DMS79 (cell line): ENCODE results near the gene ARHGDIA.

ENCODE experiments used
- DNase-seq: peaks from one replicate; lab custom pipeline; 2025; lab: John Stamatoyannopoulos, UW

Gene ARHGDIA

DNA sequence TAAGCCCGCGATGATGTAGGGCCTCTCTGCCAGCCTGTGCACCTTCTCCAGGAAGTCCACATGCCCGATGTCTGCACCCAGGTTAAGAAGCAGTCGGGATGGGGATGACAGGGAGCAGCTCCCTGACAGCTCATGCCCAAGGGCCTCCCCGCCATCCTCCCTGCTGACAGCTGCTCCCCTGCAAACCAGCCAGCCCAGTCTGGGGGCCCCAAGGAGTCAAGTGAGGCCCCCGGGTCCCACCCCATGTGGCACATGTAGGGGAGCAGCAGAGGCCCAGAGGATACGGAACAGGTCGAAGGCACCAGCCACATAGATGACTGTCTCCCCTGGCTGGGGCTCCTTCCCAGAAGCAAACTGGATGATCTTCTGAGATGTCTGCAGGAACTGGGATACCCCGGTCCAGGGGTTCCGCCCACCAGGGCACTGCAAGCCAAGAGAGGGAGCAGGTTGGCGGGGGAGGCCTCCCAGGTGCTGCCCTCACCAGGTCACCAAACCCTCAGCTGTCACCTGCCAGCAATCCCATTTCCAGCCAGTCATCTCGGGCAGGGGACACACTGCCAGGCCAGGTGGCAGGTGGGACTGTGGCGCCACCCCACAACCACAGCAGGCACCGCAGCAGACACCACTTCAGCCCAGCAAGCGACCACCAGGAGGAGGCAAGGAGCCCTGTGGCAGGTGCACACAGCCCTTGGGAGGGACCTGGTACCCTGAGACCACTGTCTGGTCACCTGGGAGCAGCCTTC lies 35.5 kb upstream of the ARHGDIA start:
- DNase-seq, result no peak

DNA sequence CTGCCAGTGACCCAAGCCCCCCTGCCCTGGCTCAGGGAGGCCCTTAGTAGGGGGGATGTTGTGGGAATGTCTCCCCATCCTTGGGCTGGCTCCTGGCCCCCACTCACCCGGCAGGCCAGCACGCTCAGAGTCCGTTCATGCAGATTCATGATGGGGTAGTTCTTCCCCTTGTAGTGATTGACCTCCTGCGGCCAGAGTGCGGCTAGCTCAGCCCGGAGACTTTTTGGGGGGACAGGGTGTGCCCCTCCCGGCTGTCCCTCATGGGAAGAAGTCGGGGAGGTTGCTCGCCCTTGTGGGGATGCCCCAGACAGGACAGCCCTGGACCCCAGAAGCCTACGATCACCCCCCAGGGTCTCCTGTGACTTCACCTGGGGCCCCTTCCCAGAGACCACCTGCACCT lies 34.9 kb upstream of the ARHGDIA start:
- no peak for DNase-seq

GRCh38 chr17:81905424-81905875 lies 34.3 kb upstream of the ARHGDIA start:
- no peak for DNase-seq

DNA sequence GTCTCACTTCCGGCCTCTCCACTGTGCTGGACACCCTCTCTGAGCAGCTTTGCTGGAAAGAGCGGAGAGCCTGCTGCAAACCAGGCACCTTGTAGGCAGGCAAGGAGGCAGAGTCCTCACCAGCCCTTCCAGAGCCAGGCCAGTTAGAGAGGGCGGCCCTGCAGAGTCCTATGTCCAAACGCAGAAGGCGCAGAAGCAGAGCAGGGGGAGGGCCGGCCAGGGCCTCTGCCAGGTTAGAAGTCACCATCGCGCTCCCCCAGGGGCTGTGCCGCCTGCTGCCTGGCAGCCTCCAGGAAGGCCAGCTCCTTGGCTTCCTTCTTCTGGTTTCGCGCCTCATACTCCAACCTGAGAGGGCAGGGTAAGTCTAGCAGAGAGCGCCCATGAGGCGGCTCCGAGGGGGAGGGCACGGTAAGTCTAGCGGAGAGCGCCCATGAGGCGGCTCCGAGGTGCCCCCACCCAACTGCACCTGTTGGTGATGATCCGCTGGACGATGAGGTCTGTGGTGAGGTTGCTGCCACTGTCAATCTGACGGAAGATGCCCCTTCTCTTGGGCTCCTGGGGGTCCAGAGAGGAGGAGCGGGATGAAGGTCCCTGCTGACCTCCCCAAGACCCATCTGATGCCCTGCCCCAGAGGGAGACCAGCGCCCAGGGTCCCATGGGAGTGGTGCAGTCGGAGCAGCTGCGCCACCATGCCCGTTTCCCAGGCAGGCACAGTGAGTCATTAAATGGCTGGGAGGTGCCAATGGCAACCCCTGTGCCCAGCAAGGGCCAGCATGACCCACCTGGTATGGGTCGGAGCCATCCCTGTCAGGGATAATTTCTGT lies 33.7 kb upstream of the ARHGDIA start:
- DNase-seq, result no peak

- DNase-seq, result no peak
These were observed 32.9 kb upstream of the ARHGDIA start for GRCh38 chr17:81903896-81904599.

DNA sequence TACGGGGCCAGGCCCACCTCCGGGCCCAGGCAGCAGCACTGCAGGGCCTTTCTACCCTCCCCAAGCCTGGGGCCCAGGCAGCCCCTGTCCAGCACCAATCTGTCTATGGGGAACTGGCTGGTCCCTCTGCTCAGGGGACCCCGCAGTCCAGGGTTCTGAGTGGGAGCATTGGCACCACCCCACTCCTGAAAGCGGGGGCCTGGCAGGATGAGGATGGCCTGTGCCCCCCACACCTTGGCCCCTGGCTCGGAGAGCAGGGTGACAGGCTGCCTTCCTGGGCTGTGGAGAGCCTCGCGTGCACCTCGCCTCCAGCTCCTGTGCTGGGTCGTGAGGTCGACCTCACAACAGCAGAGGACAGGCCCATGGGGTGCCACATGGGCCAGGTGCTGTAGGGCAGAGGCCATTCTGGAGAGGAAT lies 32.3 kb upstream of the ARHGDIA start:
- DNase-seq, result no peak

DNA sequence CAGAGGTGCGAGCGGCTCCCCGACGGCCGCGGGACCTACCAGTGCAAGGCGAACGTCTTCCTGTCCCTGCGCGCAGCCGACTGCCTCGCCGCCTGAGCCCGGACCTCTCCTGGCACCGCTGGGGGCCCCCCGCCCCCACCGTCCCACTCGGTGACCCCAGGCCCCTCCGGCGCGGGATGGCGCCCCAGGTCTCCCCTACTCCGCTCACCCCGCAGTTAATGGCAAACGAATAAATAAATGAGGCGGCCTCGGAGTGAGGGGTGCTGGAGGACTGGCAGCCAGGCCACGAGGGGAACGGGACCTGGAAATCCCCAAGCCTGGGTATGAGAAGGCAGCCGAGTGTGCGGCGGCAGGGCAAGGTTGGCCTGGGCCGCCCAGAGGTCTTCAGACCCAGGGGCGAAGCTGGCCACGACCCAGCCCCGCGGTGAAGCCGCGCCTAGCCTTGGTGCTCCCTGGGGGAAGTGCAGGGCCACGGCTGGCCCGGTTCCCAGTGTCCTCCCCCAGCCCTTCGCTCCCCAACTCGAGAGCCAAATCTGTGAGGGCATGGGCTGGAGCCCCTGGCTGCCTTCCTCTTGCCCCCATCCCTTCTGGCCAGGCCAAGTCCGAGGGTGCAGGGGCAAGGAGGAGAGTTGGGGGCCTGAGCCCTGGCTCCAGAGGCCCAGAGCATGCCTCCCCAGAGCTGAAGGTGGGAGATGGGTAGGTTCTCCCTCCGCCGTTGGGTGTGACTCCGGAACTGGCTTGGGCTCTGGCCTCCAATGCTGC lies 31.7 kb upstream of the ARHGDIA start:
- DNase-seq, result no peak

- no peak for DNase-seq
These were observed 31.0 kb upstream of the ARHGDIA start, which contains the start of gene NPB for GRCh38 chr17:81902023-81902652. TSS of gene NPB (plus strand) at chr17:81902238. CDS start at chr17:81902278, 40 bp downstream.

GRCh38 chr17:81901167-81902022 lies 30.3 kb upstream of the ARHGDIA start:
- DNase-seq, result no peak

- DNase-seq, result no peak
These were observed 29.2 kb upstream of the ARHGDIA start for GRCh38 chr17:81900181-81900820.

GRCh38 chr17:81899514-81900166 lies 28.5 kb upstream of the ARHGDIA start:
- DNase-seq, result no peak

DNA sequence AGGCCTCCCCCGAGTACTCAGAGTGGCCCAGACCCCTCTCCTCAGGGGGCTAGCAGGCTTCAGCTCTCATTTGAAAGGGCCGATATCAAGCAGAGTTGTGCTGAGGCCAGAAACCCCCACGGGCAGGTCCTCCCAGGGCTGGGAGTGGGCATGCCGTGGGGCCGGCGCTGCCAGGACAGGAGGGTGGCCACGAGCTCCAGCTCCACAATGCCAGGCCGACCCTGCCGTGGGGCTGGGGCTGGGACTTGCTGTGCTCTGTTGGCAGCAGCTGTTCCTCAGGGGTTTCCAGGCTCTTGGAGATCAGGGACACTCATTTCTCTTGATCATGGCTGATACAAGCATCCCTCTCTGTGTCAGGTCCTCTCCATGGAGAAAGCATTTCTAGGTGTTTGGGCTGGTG lies 27.7 kb upstream of the ARHGDIA start:
- no peak for DNase-seq

- no peak for DNase-seq
These were observed 27.1 kb upstream of the ARHGDIA start for GRCh38 chr17:81898029-81898866.

- no peak for DNase-seq
These were observed 24.3 kb upstream of the ARHGDIA start for GRCh38 chr17:81895400-81895799.

GRCh38 chr17:81891303-81891552 lies 20.1 kb upstream of the ARHGDIA start:
- DNase-seq, result no peak

DNA sequence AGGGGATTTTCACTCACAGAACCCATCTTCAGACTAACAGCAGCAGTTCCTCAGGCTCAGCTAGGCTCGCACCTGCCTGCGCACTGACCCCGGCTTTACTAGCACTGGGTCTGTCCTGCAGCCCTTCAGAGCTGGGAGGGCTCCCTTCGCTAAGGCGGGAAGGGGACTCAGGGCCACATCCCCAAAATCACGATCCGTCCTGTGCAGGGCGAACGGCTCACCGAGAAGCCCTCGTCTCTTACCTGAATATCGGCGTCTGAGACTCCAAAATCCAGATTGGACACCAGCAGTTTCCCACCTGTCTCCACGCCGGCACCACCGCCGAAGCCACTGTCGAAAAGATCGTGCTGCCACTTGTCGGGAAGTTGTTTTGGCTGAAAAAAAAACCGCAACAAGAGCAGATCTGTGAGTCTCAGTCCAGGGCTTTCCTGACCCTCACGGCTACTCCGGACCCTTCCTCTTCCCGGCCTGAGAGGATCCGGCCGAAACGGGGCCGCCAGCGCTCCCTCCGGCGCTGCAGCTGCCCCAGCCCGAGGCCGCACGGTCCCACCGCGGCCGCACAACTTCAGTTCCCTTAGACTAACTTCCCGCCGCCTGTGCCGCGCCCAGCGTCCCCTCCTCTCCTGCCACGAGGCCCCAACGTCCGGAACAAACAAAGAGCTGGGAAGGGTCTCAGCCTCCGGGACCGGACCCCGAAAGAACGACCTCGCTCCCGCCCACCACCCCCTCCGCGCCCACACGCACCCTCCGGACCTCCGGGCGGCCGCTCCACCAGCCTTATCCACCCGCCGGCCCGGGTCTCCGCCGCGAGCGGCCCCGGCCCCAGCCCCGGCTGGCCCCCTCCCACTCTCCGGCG lies 19.5 kb upstream of the ARHGDIA start:
- DNase-seq, result no peak

- no peak for DNase-seq
These were observed 18.5 kb upstream of the ARHGDIA start for GRCh38 chr17:81889602-81890001.
